Upper lobe of right lung (tissue), 1 donor: ENCODE data around the gene FBXO7. TPM values are rescaled to one million over a fixed set of nuclear protein-coding genes. Genes with fewer than 3 reads are reported as not detected.
"Not testable (repeated sequence)": the region's sequence is repeated elsewhere in the genome, so short reads cannot be mapped to it uniquely, and the experiment has no call there.

Experiments used
- ATAC-seq: fragments of 200-7000 bp; cut with Tn5 transposase; one replicate; pipeline ENCODE4 v1.9.1; 2020; ENCODE audit warnings: mild to moderate bottlenecking, moderate library complexity
- DNase-seq: peaks from one replicate; pipeline ENCODE4 v3.0.0-alpha.2; 2020
- H3K27ac ChIP-seq: fragments of 200-600 bp; one replicate; pipeline ENCODE4 v1.8.0; 2022
- H3K27me3 ChIP-seq: fragments of 200-600 bp; one replicate; pipeline ENCODE4 v1.8.0; 2022; ENCODE audit warnings: mild to moderate bottlenecking
- H3K36me3 ChIP-seq: fragments of 200-600 bp; one replicate; pipeline ENCODE4 v1.8.0; 2022
- H3K4me1 ChIP-seq: fragments of 200-600 bp; one replicate; pipeline ENCODE4 v1.8.0; 2022
- H3K4me3 ChIP-seq: fragments of 200-600 bp; one replicate; pipeline ENCODE4 v1.8.0; 2022; ENCODE audit warnings: mild to moderate bottlenecking
- H3K9me3 ChIP-seq: fragments of 200-600 bp; one replicate; pipeline ENCODE4 v1.8.0; 2022
- CTCF ChIP-seq: fragments of 200-600 bp; IDR thresholded peaks from one replicate; pipeline ENCODE4 v1.8.0; 2022; ENCODE audit warnings: antibody characterized with exemption
- intact Hi-C: fragments of 100-400 bp; cut with DNase I; formaldehyde crosslinking; loops from one replicate; pipeline ENCODE4 v1.11.0; 2022
- total RNA-seq: library from RNA; stranded (reverse); fragmentation: NEBNext Ultra II Directional; extraction: Animal tissue kit (Norgen Biotek cat#: 25700); gene quantifications from one replicate; pipeline ENCODE4 v1.2.1, GENCODE V29; 2021
- donor health status: DM: no; HTN: yes; CAD: no; lungs with severe emphysema.

FBXO7 gene
- total RNA-seq, 1 donor from 2014 or later: 96.4 TPM

GRCh38 chr22:32473388-32473952, 1.1 kb upstream of the FBXO7 start:
- DNase-seq (no peak), ATAC-seq (peak; percentile 26)
- Histone ChIP-seq H3K9me3 (no peaks in the 10 kb centered on the region), H3K36me3 (no peaks in the 10 kb centered on the region), H3K4me3 (peak overlapping the region; percentile 80), H3K27ac (peak overlapping the region; percentile 99), H3K4me1 (peaks cover 32% of the 10 kb centered on the region), H3K27me3 (no peaks in the 10 kb centered on the region)
- peak; percentile 70 for TF ChIP-seq CTCF
- intact Hi-C loops: no loop called here

DNA sequence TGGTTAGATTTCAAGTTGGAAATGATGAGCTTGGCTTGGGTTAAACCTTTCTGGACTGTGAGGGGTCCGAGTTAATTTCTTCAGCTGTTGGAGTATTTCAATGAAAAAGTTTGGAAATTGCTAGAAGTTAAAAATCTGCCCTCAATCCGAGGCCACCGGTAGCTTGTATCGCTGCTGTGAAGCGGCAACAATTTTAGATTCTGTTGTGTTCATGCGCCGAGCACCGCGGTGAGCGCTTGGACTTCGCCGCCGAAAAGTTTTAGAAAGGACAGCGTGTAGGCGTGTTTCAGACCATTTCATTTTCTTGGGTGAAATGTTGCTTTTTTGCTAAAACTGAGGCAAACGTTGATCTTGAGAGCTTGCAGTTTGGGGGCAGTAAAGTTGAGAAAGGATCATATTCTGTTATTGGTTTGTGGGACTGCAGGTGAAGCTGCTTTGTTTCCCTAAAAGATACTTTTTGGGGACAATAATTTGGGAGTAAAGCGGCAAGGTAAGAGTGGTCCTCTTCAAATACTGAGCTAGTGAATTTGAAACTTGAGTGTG, 928 bp downstream of the FBXO7 start:
- DNase-seq (no peak), ATAC-seq (no peak)
- Histone ChIP-seq H3K4me3 (peak overlapping the region; percentile 80), H3K9me3 (no peaks in the 10 kb centered on the region), H3K27me3 (no peaks in the 10 kb centered on the region), H3K4me1 (peaks cover 32% of the 10 kb centered on the region), H3K27ac (peak overlapping the region; percentile 99), H3K36me3 (peaks cover 13% of the 10 kb centered on the region)
- TF ChIP-seq CTCF: no peak
- intact Hi-C loops: no loop called here

DNA sequence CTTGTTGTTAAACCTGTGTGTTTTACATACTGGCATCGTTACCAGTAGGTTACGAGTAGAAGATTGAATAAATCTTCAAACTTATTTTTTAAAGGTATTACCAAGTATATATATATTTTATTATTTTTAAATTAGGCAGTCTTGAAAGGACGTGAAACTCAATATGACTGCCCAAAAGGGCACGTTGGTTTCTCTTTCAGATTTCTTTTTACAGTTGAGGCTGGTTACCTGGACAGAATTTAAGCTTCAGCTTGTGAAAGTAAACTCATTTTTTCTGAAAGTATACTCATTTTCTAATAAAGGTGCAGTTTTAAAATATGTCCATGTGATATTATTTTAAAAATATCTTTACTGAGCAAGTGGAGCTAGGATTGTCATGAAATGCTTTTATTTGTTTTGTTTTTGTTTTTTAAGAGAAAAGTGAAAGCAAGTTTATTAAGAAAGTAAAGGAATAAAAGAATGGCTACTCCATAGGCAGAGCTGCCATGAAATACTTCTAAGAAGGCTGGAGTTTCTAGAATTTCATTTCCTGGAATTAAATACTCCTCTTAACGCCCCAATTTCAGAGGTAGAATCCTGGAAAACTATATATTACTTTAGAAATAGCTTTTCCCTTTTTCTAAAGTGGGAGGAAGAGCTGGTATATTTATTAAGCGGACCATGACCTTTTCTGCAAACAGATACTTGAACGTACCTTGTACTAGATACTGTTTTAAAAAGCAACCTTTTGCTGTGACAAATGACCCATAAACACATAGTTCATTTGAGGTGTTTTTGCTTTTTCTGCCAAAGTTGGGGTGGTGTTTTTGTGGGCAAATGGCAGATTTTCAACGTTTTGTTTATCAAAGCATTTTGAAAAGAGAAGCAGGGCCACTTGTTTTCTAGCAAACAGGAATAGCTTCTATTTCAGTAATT, 1.9 kb downstream of the FBXO7 start:
- ATAC-seq: no peak
- peak overlapping the region; percentile 99 for H3K27ac ChIP-seq
- H3K27me3 ChIP-seq: no peaks in the 10 kb centered on the region
- TF ChIP-seq CTCF: no peak
- H3K4me3 ChIP-seq: peak overlapping the region; percentile 80
- DNase-seq: no peak
- H3K9me3 ChIP-seq: no peaks in the 10 kb centered on the region
- intact Hi-C loops: no loop called here
- H3K4me1 ChIP-seq: peaks cover 37% of the 10 kb centered on the region
- peaks cover 16% of the 10 kb centered on the region for H3K36me3 ChIP-seq

GRCh38 chr22:32477596-32477995, 3.0 kb downstream of the FBXO7 start:
- peaks cover 16% of the 10 kb centered on the region for H3K36me3 ChIP-seq
- intact Hi-C loops: no loop called here
- H3K4me3 ChIP-seq: no peak overlapping the region
- H3K27ac ChIP-seq: no peak overlapping the region
- no peaks in the 10 kb centered on the region for H3K9me3 ChIP-seq
- H3K27me3 ChIP-seq: no peaks in the 10 kb centered on the region
- ATAC-seq (no peak), DNase-seq (no peak)
- no peak for TF ChIP-seq CTCF
- peaks cover 37% of the 10 kb centered on the region for H3K4me1 ChIP-seq

DNA sequence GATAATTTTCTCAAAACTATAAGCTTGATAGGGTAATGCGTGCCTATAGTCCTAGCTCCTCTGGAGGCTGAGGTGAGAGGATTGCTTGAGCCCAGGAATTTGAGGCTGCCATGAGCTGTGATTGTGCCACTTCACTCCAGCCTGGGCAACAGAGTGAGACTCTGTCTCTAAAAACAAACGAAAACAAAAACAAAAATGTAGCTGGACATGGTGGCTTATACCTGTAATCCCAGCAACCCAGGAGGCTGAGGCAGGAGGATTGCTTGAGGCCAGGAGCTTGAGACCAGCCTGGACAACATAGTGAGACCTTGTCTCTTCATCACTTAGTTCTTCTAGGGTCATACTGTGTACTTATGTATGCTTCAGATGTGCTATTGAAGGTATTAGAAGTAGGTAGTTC, 3.9 kb downstream of the FBXO7 start:
- H3K27me3 ChIP-seq, H3K4me3 ChIP-seq, intact Hi-C loops, H3K9me3 ChIP-seq, H3K27ac ChIP-seq, ATAC-seq, DNase-seq: not testable (repeated sequence)
- H3K4me1 ChIP-seq: peaks cover 32% of the 10 kb centered on the region
- H3K36me3 ChIP-seq: peaks cover 16% of the 10 kb centered on the region

GRCh38 chr22:32478994-32479393, 4.4 kb downstream of the FBXO7 start:
- no peak for TF ChIP-seq CTCF
- intact Hi-C loops: no loop called here
- ATAC-seq: no peak

More at GRCh38 chr22:32478994-32479393, 4.4 kb downstream of the FBXO7 start:
- no peaks in the 10 kb centered on the region for H3K9me3 ChIP-seq
- peaks cover 28% of the 10 kb centered on the region for H3K4me1 ChIP-seq
- H3K36me3 ChIP-seq: peaks cover 19% of the 10 kb centered on the region
- no peaks in the 10 kb centered on the region for H3K27me3 ChIP-seq
- H3K27ac ChIP-seq: no peak overlapping the region
- DNase-seq: no peak
- no peak overlapping the region for H3K4me3 ChIP-seq
